Keratinocyte (primary cell): ENCODE measurements around the gene PMEPA1. TPM values are rescaled to one million over a fixed set of nuclear protein-coding genes. Genes with fewer than 3 reads are reported as not detected.

Experiments
- DNase-seq: peaks from one replicate; pipeline ENCODE4 v3.0.0-alpha.2; 2011; ENCODE audit warnings: low read depth, missing footprints, low spot score
- FAIRE-seq: peaks from 2 replicates; lab custom pipeline; 2011; peaks lifted over from hg19 to GRCh38; lab: Jason Lieb, UNC
- H2AFZ ChIP-seq: 2 replicates; pipeline ENCODE4 v1.6.0; 2012; ENCODE audit warnings: low read length, control low read depth, inconsistent platforms; ENCODE audit not compliant: control insufficient read depth
- H3K27ac ChIP-seq: 2 replicates; pipeline ENCODE4 v1.5.1; 2011; ENCODE audit warnings: low read length; ENCODE audit not compliant: control insufficient read depth, insufficient read depth
- H3K27me3 ChIP-seq: 3 replicates; pipeline ENCODE4 v1.6.0; 2011; ENCODE audit warnings: low read length; ENCODE audit not compliant: control insufficient read depth, insufficient read depth; ENCODE audit errors: extremely low read depth
- H3K36me3 ChIP-seq, 2 experiments: 2 replicates in 1 of 2; 3 replicates in 1 of 2; pipeline ENCODE4 v1.5.1; 2011; ENCODE audit warnings: low read length in 2 of 2, mild to moderate bottlenecking in 1 of 2; ENCODE audit not compliant: control insufficient read depth in 2 of 2, insufficient read depth in 2 of 2; ENCODE audit errors: extremely low read depth in 1 of 2
- H3K4me1 ChIP-seq: 3 replicates; pipeline ENCODE4 v1.5.1; 2011; ENCODE audit warnings: low read length; ENCODE audit not compliant: control insufficient read depth, insufficient read depth; ENCODE audit errors: extremely low read depth
- H3K4me2 ChIP-seq: 3 replicates; pipeline ENCODE4 v1.6.0; 2011; ENCODE audit warnings: low read depth, low read length; ENCODE audit not compliant: control insufficient read depth, insufficient read depth; ENCODE audit errors: extremely low read depth
- H3K4me3 ChIP-seq, 3 experiments: fragments of 200-600 bp in 1 of 3; sonication (generic) in 1 of 3; 2 replicates in 2 of 3; 3 replicates in 1 of 3; pipeline ENCODE4 v1.5.1; 2011 to 2016; ENCODE audit warnings: low read length in 3 of 3, mild to moderate bottlenecking in 3 of 3, control low read depth in 2 of 3, inconsistent platforms in 1 of 3, low read depth in 1 of 3, mixed read lengths in 1 of 3, mixed run types in 1 of 3, moderate library complexity in 1 of 3; ENCODE audit not compliant: control insufficient read depth in 2 of 3, insufficient read depth in 2 of 3; ENCODE audit errors: extremely low read depth in 1 of 3
- H3K79me2 ChIP-seq: 2 replicates; pipeline ENCODE4 v1.6.0; 2012; ENCODE audit warnings: low read length; ENCODE audit not compliant: control insufficient read depth, insufficient read depth
- H3K9ac ChIP-seq: 3 replicates; pipeline ENCODE4 v1.6.0; 2011; ENCODE audit warnings: low read length; ENCODE audit not compliant: control insufficient read depth, insufficient read depth; ENCODE audit errors: extremely low read depth
- H3K9me1 ChIP-seq: 3 replicates; pipeline ENCODE4 v1.6.0; 2011; ENCODE audit warnings: low read length; ENCODE audit not compliant: control insufficient read depth, insufficient read depth; ENCODE audit errors: extremely low read depth
- H3K9me3 ChIP-seq: 2 replicates; pipeline ENCODE4 v1.5.1; 2012; ENCODE audit warnings: low read depth, low read length; ENCODE audit not compliant: control insufficient read depth
- H4K20me1 ChIP-seq: 3 replicates; pipeline ENCODE4 v1.6.0; 2011; ENCODE audit warnings: low read length; ENCODE audit not compliant: control insufficient read depth, insufficient read depth; ENCODE audit errors: extremely low read depth
- CTCF ChIP-seq, 3 experiments: IDR thresholded peaks in 1 of 3; conservative IDR thresholded peaks in 1 of 3; optimal IDR thresholded peaks in 1 of 3; 2 replicates in 2 of 3; 3 replicates in 1 of 3; pipeline versions ENCODE3 to v1.5.1; 2011; ENCODE audit warnings: low read length in 3 of 3, mild to moderate bottlenecking in 3 of 3, moderate library complexity in 2 of 3, control low read depth in 1 of 3, inconsistent platforms in 1 of 3; ENCODE audit not compliant: insufficient read depth in 2 of 3; ENCODE audit errors: extremely low read depth in 1 of 3
- EZH2 ChIP-seq: IDR thresholded peaks from one replicate; pipeline ENCODE4 v1.6.1; 2012; ENCODE audit warnings: inconsistent platforms, mild to moderate bottlenecking, low read length, moderate library complexity
- dilution Hi-C: fragments of 300-500 bp; cut with MboI; formaldehyde crosslinking; loops from one replicate; pipeline ENCODE4 v1.7.0; 2020; ENCODE audit warnings: low sequenced_read_pairs; ENCODE audit not compliant: extremely low pct_ligation_motif_present
- polyA plus RNA-seq, 5 experiments: library from polyadenylated mRNA; depleted of rRNA in 3 of 5; stranded (reverse) in 3 of 5; stranded (forward) in 1 of 5; unstranded in 1 of 5; fragments of >200 nt; gene quantifications; 1 replicate in 1 of 5; 2 replicates in 3 of 5; 3 replicates in 1 of 5; pipeline versions ENCODE4 v1.2.1 to v1.2.3, GENCODE V29; 2011 to 2012; ENCODE audit warnings: missing spikeins in 2 of 5, low read depth in 1 of 5, low replicate concordance in 1 of 5

The PMEPA1 gene
- polyA plus RNA-seq, 1 donor (not counting 4 experiments of a cell fraction or from before 2014, with no cell fraction given), result 29.0 TPM

GRCh38 chr20:57742507-57743181 lies 32.8 kb upstream of the PMEPA1 start:
- no peak overlapping the region for H3K4me2 ChIP-seq
- dilution Hi-C loops, result no loop called here
- H3K4me3 ChIP-seq, result no peak overlapping the region
- no peaks in the 10 kb centered on the region for H4K20me1 ChIP-seq
- no peak overlapping the region for H3K9ac ChIP-seq
- peaks cover 16% of the 10 kb centered on the region for H3K27me3 ChIP-seq
- DNase-seq (no peak), FAIRE-seq (no peak)
- no peaks in the 10 kb centered on the region for H3K4me1 ChIP-seq
- no peak overlapping the region for H3K27ac ChIP-seq
- no peaks in the 10 kb centered on the region for H3K9me1 ChIP-seq
- no peak overlapping the region for H2AFZ ChIP-seq
- H3K9me3 ChIP-seq, result no peaks in the 10 kb centered on the region
- H3K36me3 ChIP-seq, result no peaks in the 10 kb centered on the region
- H3K79me2 ChIP-seq, result no peaks in the 10 kb centered on the region
- no peak for TF ChIP-seq EZH2
- no peak for TF ChIP-seq CTCF (optimal IDR thresholded peaks at IDR 0.05 in 1 of 3, IDR thresholded peaks at IDR 0.05 in 1 of 3, conservative IDR thresholded peaks at IDR 0.05 in 1 of 3; ENCODE audit: extremely low read depth in 1 of 3, insufficient read depth in 2 of 3, low read length in 3 of 3)

- dilution Hi-C loops, result no loop called here
These were observed 28.7 kb upstream of the PMEPA1 start for GRCh38 chr20:57738484-57738883.

More at GRCh38 chr20:57738484-57738883, 28.7 kb upstream of the PMEPA1 start:
- Histone ChIP-seq H3K9me1 (no peaks in the 10 kb centered on the region), H3K4me1 (no peaks in the 10 kb centered on the region), H3K36me3 (no peaks in the 10 kb centered on the region), H3K27ac (no peak overlapping the region), H3K79me2 (no peaks in the 10 kb centered on the region), H2AFZ (no peak overlapping the region), H3K27me3 (peaks cover 27% of the 10 kb centered on the region), H3K9me3 (no peaks in the 10 kb centered on the region), H4K20me1 (no peaks in the 10 kb centered on the region), H3K4me3 (no peak overlapping the region), H3K9ac (no peak overlapping the region), H3K4me2 (no peak overlapping the region)
- DNase-seq (no peak), FAIRE-seq (no peak)
- TF ChIP-seq EZH2, result no peak
- TF ChIP-seq CTCF (optimal IDR thresholded peaks at IDR 0.05 in 1 of 3, IDR thresholded peaks at IDR 0.05 in 1 of 3, conservative IDR thresholded peaks at IDR 0.05 in 1 of 3; ENCODE audit: extremely low read depth in 1 of 3, insufficient read depth in 2 of 3, low read length in 3 of 3), result no peak
